Measurements from ENCODE around the gene EPHX1. TPM values are rescaled to one million over a fixed set of nuclear protein-coding genes. Genes with fewer than 3 reads are reported as not detected.

Gene EPHX1
- total and polyA plus RNA-seq, 10 of the 15 experiments (the other 5 are each of a cell fraction or from before 2014, with no cell fraction given), result 0.33 to 2.9 (median 0.78) TPM; not detected in 2

GRCh38 chr1:225777583-225778336, 32.2 kb upstream of the EPHX1 start, which contains the start of gene SRP9 (continued):
- TF ChIP-seq, protein P1, sequence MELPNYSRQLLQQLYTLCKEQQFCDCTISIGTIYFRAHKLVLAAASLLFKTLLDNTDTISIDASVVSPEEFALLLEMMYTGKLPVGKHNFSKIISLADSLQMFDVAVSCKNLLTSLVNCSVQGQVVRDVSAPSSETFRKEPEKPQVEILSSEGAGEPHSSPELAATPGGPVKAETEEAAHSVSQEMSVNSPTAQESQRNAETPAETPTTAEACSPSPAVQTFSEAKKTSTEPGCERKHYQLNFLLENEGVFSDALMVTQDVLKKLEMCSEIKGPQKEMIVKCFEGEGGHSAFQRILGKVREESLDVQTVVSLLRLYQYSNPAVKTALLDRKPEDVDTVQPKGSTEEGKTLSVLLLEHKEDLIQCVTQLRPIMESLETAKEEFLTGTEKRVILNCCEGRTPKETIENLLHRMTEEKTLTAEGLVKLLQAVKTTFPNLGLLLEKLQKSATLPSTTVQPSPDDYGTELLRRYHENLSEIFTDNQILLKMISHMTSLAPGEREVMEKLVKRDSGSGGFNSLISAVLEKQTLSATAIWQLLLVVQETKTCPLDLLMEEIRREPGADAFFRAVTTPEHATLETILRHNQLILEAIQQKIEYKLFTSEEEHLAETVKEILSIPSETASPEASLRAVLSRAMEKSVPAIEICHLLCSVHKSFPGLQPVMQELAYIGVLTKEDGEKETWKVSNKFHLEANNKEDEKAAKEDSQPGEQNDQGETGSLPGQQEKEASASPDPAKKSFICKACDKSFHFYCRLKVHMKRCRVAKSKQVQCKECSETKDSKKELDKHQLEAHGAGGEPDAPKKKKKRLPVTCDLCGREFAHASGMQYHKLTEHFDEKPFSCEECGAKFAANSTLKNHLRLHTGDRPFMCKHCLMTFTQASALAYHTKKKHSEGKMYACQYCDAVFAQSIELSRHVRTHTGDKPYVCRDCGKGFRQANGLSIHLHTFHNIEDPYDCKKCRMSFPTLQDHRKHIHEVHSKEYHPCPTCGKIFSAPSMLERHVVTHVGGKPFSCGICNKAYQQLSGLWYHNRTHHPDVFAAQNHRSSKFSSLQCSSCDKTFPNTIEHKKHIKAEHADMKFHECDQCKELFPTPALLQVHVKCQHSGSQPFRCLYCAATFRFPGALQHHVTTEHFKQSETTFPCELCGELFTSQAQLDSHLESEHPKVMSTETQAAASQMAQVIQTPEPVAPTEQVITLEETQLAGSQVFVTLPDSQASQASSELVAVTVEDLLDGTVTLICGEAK (IDR thresholded peaks at IDR 0.05; ENCODE audit: borderline replicate concordance), result no peak
- peak; percentile 14; the same call in 1 of the 2 replicates for TF ChIP-seq FOXK2 (IDR thresholded peaks at IDR 0.05)

GRCh38 chr1:225778337-225778669, 31.6 kb upstream of the EPHX1 start:
- FAIRE-seq, result no peak
- Histone ChIP-seq H3K9me3 (replicated peaks; ENCODE audit: control insufficient read depth, insufficient read depth, low read length) (no peaks in the 10 kb centered on the region; the same call in 2 of the 3 replicates), H3K4me1 (ENCODE audit: control insufficient read depth, insufficient read depth, low read length) (no peaks in the 10 kb centered on the region), H3K36me3 (ENCODE audit: control insufficient read depth in 2 of 2, insufficient read depth in 2 of 2, low read length in 1 of 2) (peaks cover 0 to 6% of the 10 kb centered on the region in 2 experiments; a peak in 1 of 4 replicates), H3K27me3 (replicated peaks in 1 of 2; ENCODE audit: control insufficient read depth in 2 of 2, insufficient read depth in 2 of 2, low read length in 1 of 2) (no peaks in the 10 kb centered on the region), H3K4me2 (ENCODE audit: control insufficient read depth, insufficient read depth) (peak overlapping the region; percentile 56; the same call in 1 of the 2 replicates), H3K4me3 (peak overlapping the region; percentile 87), H3K9ac (ENCODE audit: control insufficient read depth, insufficient read depth, low read length) (peak overlapping the region; percentile 95), H4K20me1 (ENCODE audit: control insufficient read depth, insufficient read depth) (no peaks in the 10 kb centered on the region; the same call in 1 of the 2 replicates), H3K79me2 (ENCODE audit: control insufficient read depth, insufficient read depth, low read length) (peaks cover 50% of the 10 kb centered on the region), H2AFZ (ENCODE audit: control insufficient read depth, low read depth, low read length) (peak overlapping the region; percentile 74), H3K27ac (ENCODE audit: control insufficient read depth, insufficient read depth) (peak overlapping the region; percentile 96)
- BruUV-seq (replicated peaks), result no TSS peak
- SMC1A ChIA-PET (ENCODE audit: uncharacterized antibody, unreplicated experiment), result interaction anchor here (0.5 to 3.5 kb wide), 10 partner anchors 71 to 740 kb away, joined by 3 to 29 read pairs (median 6); partner anchors contain the start of genes PYCR2 and TMEM63A
- no peak for DNase-seq (ENCODE audit: low read depth, low spot score)
- TF ChIP-seq, protein P2, sequence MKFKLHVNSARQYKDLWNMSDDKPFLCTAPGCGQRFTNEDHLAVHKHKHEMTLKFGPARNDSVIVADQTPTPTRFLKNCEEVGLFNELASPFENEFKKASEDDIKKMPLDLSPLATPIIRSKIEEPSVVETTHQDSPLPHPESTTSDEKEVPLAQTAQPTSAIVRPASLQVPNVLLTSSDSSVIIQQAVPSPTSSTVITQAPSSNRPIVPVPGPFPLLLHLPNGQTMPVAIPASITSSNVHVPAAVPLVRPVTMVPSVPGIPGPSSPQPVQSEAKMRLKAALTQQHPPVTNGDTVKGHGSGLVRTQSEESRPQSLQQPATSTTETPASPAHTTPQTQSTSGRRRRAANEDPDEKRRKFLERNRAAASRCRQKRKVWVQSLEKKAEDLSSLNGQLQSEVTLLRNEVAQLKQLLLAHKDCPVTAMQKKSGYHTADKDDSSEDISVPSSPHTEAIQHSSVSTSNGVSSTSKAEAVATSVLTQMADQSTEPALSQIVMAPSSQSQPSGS (IDR thresholded peaks at IDR 0.05; ENCODE audit: low read length), result 0 out of 2 replicates have a peak, but pooled peaks have one; percentile 27
- TF ChIP-seq, protein P3, sequence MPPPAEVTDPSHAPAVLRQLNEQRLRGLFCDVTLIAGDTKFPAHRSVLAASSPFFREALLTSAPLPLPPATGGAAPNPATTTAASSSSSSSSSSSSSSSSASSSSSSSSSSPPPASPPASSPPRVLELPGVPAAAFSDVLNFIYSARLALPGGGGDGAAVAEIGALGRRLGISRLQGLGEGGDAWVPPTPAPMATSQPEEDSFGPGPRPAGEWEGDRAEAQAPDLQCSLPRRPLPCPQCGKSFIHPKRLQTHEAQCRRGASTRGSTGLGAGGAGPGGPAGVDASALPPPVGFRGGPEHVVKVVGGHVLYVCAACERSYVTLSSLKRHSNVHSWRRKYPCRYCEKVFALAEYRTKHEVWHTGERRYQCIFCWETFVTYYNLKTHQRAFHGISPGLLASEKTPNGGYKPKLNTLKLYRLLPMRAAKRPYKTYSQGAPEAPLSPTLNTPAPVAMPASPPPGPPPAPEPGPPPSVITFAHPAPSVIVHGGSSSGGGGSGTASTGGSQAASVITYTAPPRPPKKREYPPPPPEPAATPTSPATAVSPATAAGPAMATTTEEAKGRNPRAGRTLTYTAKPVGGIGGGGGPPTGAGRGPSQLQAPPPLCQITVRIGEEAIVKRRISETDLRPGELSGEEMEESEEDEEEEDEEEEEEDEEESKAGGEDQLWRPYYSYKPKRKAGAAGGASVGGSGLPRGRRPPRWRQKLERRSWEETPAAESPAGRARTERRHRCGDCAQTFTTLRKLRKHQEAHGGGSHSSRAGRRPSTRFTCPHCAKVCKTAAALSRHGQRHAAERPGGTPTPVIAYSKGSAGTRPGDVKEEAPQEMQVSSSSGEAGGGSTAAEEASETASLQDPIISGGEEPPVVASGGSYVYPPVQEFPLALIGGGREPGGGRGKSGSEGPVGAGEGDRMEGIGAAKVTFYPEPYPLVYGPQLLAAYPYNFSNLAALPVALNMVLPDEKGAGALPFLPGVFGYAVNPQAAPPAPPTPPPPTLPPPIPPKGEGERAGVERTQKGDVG (CRISPR knock-in tag; IDR thresholded peaks at IDR 0.05), result no peak
- TF ChIP-seq CHD4 (IDR thresholded peaks at IDR 0.05) (no peak), SIX5 (IDR thresholded peaks at IDR 0.05; ENCODE audit: low read depth, low read length, severe bottlenecking) (no peak), MTA3 (IDR thresholded peaks at IDR 0.05; ENCODE audit: borderline replicate concordance, low read length) (no peak)
- POLR2A ChIA-PET, result interaction anchor here (0.6 to 3.8 kb wide), 7 partner anchors 14 to 310 kb away, joined by 3 to 30 read pairs (median 5); partner anchors contain the start of gene TMEM63A
- intact Hi-C loops (cut with micrococcal nuclease; ENCODE audit: unreplicated experiment), result loop anchor here (5.0 to 10.0 kb wide), 2 partner anchors 144 to 336 kb away; partner anchors contain the start of gene PYCR2
- RAD21 ChIA-PET (ENCODE audit: unreplicated experiment), result interaction anchor here (0.7 to 5.2 kb wide), 14 partner anchors 10 to 1786 kb away, joined by 3 to 39 read pairs (median 4); partner anchors contain the start of genes EPHX1 and TMEM63A
- in situ Hi-C loops (cut with MboI), result loop anchor here (5.0 to 10.0 kb wide), 2 partner anchors 134 to 304 kb away; no protein-coding TSS in a partner anchor
- 0% methylated on average over 3 of the region's 3 CpGs for WGBS (ENCODE audit: insufficient coverage, insufficient replicate concordance, low lambda C conversion rate, missing lambda C conversion rate)
- CTCF ChIA-PET, result interaction anchor here (0.6 to 6.2 kb wide), 33 partner anchors 8 to 613 kb away, joined by 3 to 57 read pairs (median 5); partner anchors contain the start of genes PYCR2, SDE2 and TMEM63A
- no peak for ATAC-seq
